ENCODE results near the gene EPGN.
"Not testable (repeated sequence)": the region's sequence is repeated elsewhere in the genome, so short reads cannot be mapped to it uniquely, and the experiment has no call there.

The EPGN gene

GRCh38 chr4:74325886-74326285 is 17.6 kb downstream of the EPGN start:
- DNase-seq (ENCODE audit: insufficient read length) = no peak
- FAIRE-seq = no peak
- TF ChIP-seq POLR2AphosphoS5 (IDR thresholded peaks at IDR 0.05; ENCODE audit: low read depth, low read length) (no peak), TAF1 (IDR thresholded peaks at IDR 0.05; ENCODE audit: borderline replicate concordance, low read depth, low read length) (no peak), POLR2A (IDR thresholded peaks at IDR 0.05; ENCODE audit: low read depth, low read length) (no peak)

- FAIRE-seq = no peak
- DNase-seq (ENCODE audit: insufficient read length) = no peak
- TF ChIP-seq TAF1 (IDR thresholded peaks at IDR 0.05; ENCODE audit: borderline replicate concordance, low read depth, low read length) = no peak
- no peak for TF ChIP-seq POLR2A (IDR thresholded peaks at IDR 0.05; ENCODE audit: low read depth, low read length)
Observed at GRCh38 chr4:74327762-74328161, 19.5 kb downstream of the EPGN start.

- FAIRE-seq (no peak), DNase-seq (ENCODE audit: insufficient read length) (no peak)
- TF ChIP-seq POLR2AphosphoS5 (IDR thresholded peaks at IDR 0.05; ENCODE audit: low read depth, low read length) = no peak
- TF ChIP-seq TAF1 (IDR thresholded peaks at IDR 0.05; ENCODE audit: borderline replicate concordance, low read depth, low read length) = no peak
- TF ChIP-seq POLR2A (IDR thresholded peaks at IDR 0.05; ENCODE audit: low read depth, low read length) = no peak
Observed at GRCh38 chr4:74328501-74328900, 20.2 kb downstream of the EPGN start.

- no peak for TF ChIP-seq POLR2A (IDR thresholded peaks at IDR 0.05; ENCODE audit: low read depth, low read length)
- no peak for TF ChIP-seq POLR2AphosphoS5 (IDR thresholded peaks at IDR 0.05; ENCODE audit: low read depth, low read length)
- no peak for TF ChIP-seq TAF1 (IDR thresholded peaks at IDR 0.05; ENCODE audit: borderline replicate concordance, low read depth, low read length)
- DNase-seq (ENCODE audit: insufficient read length) (no peak), FAIRE-seq (no peak)
Observed at GRCh38 chr4:74329307-74329706, 21.0 kb downstream of the EPGN start.

GRCh38 chr4:74330295-74330750 is 22.1 kb downstream of the EPGN start:
- no peak for TF ChIP-seq POLR2A (IDR thresholded peaks at IDR 0.05; ENCODE audit: low read depth, low read length)
- no peak for TF ChIP-seq TAF1 (IDR thresholded peaks at IDR 0.05; ENCODE audit: borderline replicate concordance, low read depth, low read length)
- no peak for TF ChIP-seq POLR2AphosphoS5 (IDR thresholded peaks at IDR 0.05; ENCODE audit: low read depth, low read length)
- DNase-seq (ENCODE audit: insufficient read length) (no peak), FAIRE-seq (no peak)

- TF ChIP-seq TAF1 (IDR thresholded peaks at IDR 0.05; ENCODE audit: borderline replicate concordance, low read depth, low read length) (no peak), POLR2AphosphoS5 (IDR thresholded peaks at IDR 0.05; ENCODE audit: low read depth, low read length) (no peak), POLR2A (IDR thresholded peaks at IDR 0.05; ENCODE audit: low read depth, low read length) (no peak)
- DNase-seq (ENCODE audit: insufficient read length) (no peak), FAIRE-seq (no peak)
Observed at GRCh38 chr4:74331252-74331651, 23.0 kb downstream of the EPGN start.

GRCh38 chr4:74331944-74332343 is 23.7 kb downstream of the EPGN start:
- DNase-seq (ENCODE audit: insufficient read length) (no peak), FAIRE-seq (no peak)
- TF ChIP-seq TAF1 (IDR thresholded peaks at IDR 0.05; ENCODE audit: borderline replicate concordance, low read depth, low read length) (no peak), POLR2AphosphoS5 (IDR thresholded peaks at IDR 0.05; ENCODE audit: low read depth, low read length) (no peak), POLR2A (IDR thresholded peaks at IDR 0.05; ENCODE audit: low read depth, low read length) (no peak)

- TF ChIP-seq POLR2AphosphoS5 (IDR thresholded peaks at IDR 0.05; ENCODE audit: low read depth, low read length) (no peak), POLR2A (IDR thresholded peaks at IDR 0.05; ENCODE audit: low read depth, low read length) (no peak), TAF1 (IDR thresholded peaks at IDR 0.05; ENCODE audit: borderline replicate concordance, low read depth, low read length) (no peak)
- FAIRE-seq (no peak), DNase-seq (ENCODE audit: insufficient read length) (no peak)
Observed at GRCh38 chr4:74334636-74335035, 26.4 kb downstream of the EPGN start.

GRCh38 chr4:74335341-74336021 is 27.2 kb downstream of the EPGN start:
- FAIRE-seq = no peak
- no peak for DNase-seq (ENCODE audit: insufficient read length)

GRCh38 chr4:74338792-74339333 is 30.6 kb downstream of the EPGN start:
- FAIRE-seq (no peak), DNase-seq (ENCODE audit: insufficient read length) (no peak)
- TF ChIP-seq TAF1 (IDR thresholded peaks at IDR 0.05; ENCODE audit: borderline replicate concordance, low read depth, low read length) (no peak), POLR2AphosphoS5 (IDR thresholded peaks at IDR 0.05; ENCODE audit: low read depth, low read length) (no peak), POLR2A (IDR thresholded peaks at IDR 0.05; ENCODE audit: low read depth, low read length) (no peak)

More at GRCh38 chr4:74335341-74336021, 27.2 kb downstream of the EPGN start:
- TF ChIP-seq POLR2A (IDR thresholded peaks at IDR 0.05; ENCODE audit: low read depth, low read length) = no peak

- no peak for FAIRE-seq
- DNase-seq (ENCODE audit: insufficient read length) = no peak
Observed at GRCh38 chr4:74339501-74339900, 31.2 kb downstream of the EPGN start.

GRCh38 chr4:74340421-74340820 is 32.2 kb downstream of the EPGN start:
- FAIRE-seq; DNase-seq (ENCODE audit: insufficient read length): not testable (repeated sequence)

More at GRCh38 chr4:74339501-74339900, 31.2 kb downstream of the EPGN start:
- TF ChIP-seq TAF1 (IDR thresholded peaks at IDR 0.05; ENCODE audit: borderline replicate concordance, low read depth, low read length) = no peak
- no peak for TF ChIP-seq POLR2A (IDR thresholded peaks at IDR 0.05; ENCODE audit: low read depth, low read length)
